Breast epithelium (tissue), 3 donors: ENCODE results near the gene CRYBB2.

Experiments used
- CTCF ChIP-seq, 3 donors: fragments of 450-650 bp; IDR thresholded peaks; one replicate each; pipeline ENCODE4 v1.5.1; 2016 to 2017; ENCODE audit warnings: antibody characterized with exemption in 3 of 3, mild to moderate bottlenecking in 3 of 3, moderate library complexity in 3 of 3
- POLR2A ChIP-seq: fragments of 450-650 bp; IDR thresholded peaks from one replicate; pipeline ENCODE4 v1.6.1; 2016; ENCODE audit warnings: antibody characterized with exemption, mild to moderate bottlenecking, moderate library complexity
- POLR2AphosphoS5 ChIP-seq, 3 donors: sonication (generic); formaldehyde crosslinking; IDR thresholded peaks; one replicate each; pipeline ENCODE4 v1.6.1; 2017; ENCODE audit warnings: antibody characterized with exemption in 3 of 3

GRCh38 chr22:25219948-25220442 is 556 bp downstream of the CRYBB2 start:
- TF ChIP-seq POLR2AphosphoS5 (IDR thresholded peaks at IDR 0.05), result no peak
- no peak for TF ChIP-seq CTCF (IDR thresholded peaks at IDR 0.05)
- no peak for TF ChIP-seq POLR2A
